ENCODE measurements around the gene TRMT61A.

TRMT61A gene

GRCh38 chr14:103547455-103547940, 18.5 kb downstream of the TRMT61A start:
- DNase-seq (ENCODE audit: low read depth), result no peak

- DNase-seq (ENCODE audit: low read depth), result no peak
Observed at GRCh38 chr14:103547941-103548462, 19.0 kb downstream of the TRMT61A start.

GRCh38 chr14:103548463-103549351, 19.7 kb downstream of the TRMT61A start:
- DNase-seq (ENCODE audit: low read depth), result no peak

- DNase-seq (ENCODE audit: low read depth), result no peak
Observed at GRCh38 chr14:103549361-103550311, 20.6 kb downstream of the TRMT61A start.

- no peak for DNase-seq (ENCODE audit: low read depth)
Observed at GRCh38 chr14:103550451-103551337, 21.7 kb downstream of the TRMT61A start.

GRCh38 chr14:103551338-103551762, 22.4 kb downstream of the TRMT61A start:
- DNase-seq (ENCODE audit: low read depth), result no peak

- DNase-seq (ENCODE audit: low read depth), result no peak
Observed at GRCh38 chr14:103552011-103552845, 23.2 kb downstream of the TRMT61A start.

- no peak for DNase-seq (ENCODE audit: low read depth)
Observed at GRCh38 chr14:103552846-103553210, 23.8 kb downstream of the TRMT61A start.

- DNase-seq (ENCODE audit: low read depth), result no peak
Observed at GRCh38 chr14:103555559-103556337, 26.8 kb downstream of the TRMT61A start.

GRCh38 chr14:103556946-103557758, 28.2 kb downstream of the TRMT61A start:
- no peak for DNase-seq (ENCODE audit: low read depth)

- no peak for DNase-seq (ENCODE audit: low read depth)
Observed at GRCh38 chr14:103558071-103558882, 29.3 kb downstream of the TRMT61A start.

GRCh38 chr14:103559766-103560165, 30.8 kb downstream of the TRMT61A start:
- no peak for DNase-seq (ENCODE audit: low read depth)

GRCh38 chr14:103560691-103561090, 31.7 kb downstream of the TRMT61A start:
- DNase-seq (ENCODE audit: low read depth), result no peak

GRCh38 chr14:103561381-103562178, 32.6 kb downstream of the TRMT61A start:
- DNase-seq (ENCODE audit: low read depth), result peak; percentile 15

GRCh38 chr14:103562179-103562428, 33.1 kb downstream of the TRMT61A start:
- no peak for DNase-seq (ENCODE audit: low read depth)

GRCh38 chr14:103562429-103563225, 33.6 kb downstream of the TRMT61A start, which contains the start of the genes BAG5 and COA8:
TSS of gene BAG5 (minus strand) at chr14:103562657. CDS start at chr14:103561164, 1,493 bp downstream.
TSS of gene COA8 (plus strand) at chr14:103562960. CDS start at chr14:103563002, 42 bp downstream.
- DNase-seq (ENCODE audit: low read depth), result peak; percentile 77

Measured in activated gamma-delta T cell treated with anti-CD3 and anti-CD28 coated beads, Interleukin-2, amount 50 U/mL, for 16 hours (primary cell).